Measurements from ENCODE around the gene LRRC70.
"Not testable (repeated sequence)": the region's sequence is repeated elsewhere in the genome, so short reads cannot be mapped to it uniquely, and the experiment has no call there.

Gene LRRC70

GRCh38 chr5:62564101-62564500 is 14.5 kb upstream of the LRRC70 start:
- peaks cover 29% of the 10 kb centered on the region for H3K36me3 ChIP-seq (ENCODE audit: low read depth)
- H3K4me1 ChIP-seq (ENCODE audit: insufficient read depth, poor library complexity, severe bottlenecking) = no peaks in the 10 kb centered on the region
- ATAC-seq (ENCODE audit: low read depth) (no peak), DNase-seq (ENCODE audit: low spot score) (no peak)
- no peaks in the 10 kb centered on the region for H3K27me3 ChIP-seq (ENCODE audit: insufficient read depth, poor library complexity, severe bottlenecking)
- H3K4me3 ChIP-seq (ENCODE audit: severe bottlenecking) = no peak overlapping the region
- H3K27ac ChIP-seq (ENCODE audit: poor library complexity, severe bottlenecking) = no peak overlapping the region
- H3K9me3 ChIP-seq (ENCODE audit: severe bottlenecking) = peaks cover 8% of the 10 kb centered on the region
- TF ChIP-seq CTCF (IDR thresholded peaks at IDR 0.05; ENCODE audit: poor library complexity, severe bottlenecking) = no peak

GRCh38 chr5:62565740-62566139 is 12.9 kb upstream of the LRRC70 start:
- H3K4me1 ChIP-seq (ENCODE audit: insufficient read depth, poor library complexity, severe bottlenecking); H3K27ac ChIP-seq (ENCODE audit: poor library complexity, severe bottlenecking); H3K9me3 ChIP-seq (ENCODE audit: severe bottlenecking); H3K4me3 ChIP-seq (ENCODE audit: severe bottlenecking); H3K27me3 ChIP-seq (ENCODE audit: insufficient read depth, poor library complexity, severe bottlenecking); DNase-seq (ENCODE audit: low spot score); ATAC-seq (ENCODE audit: low read depth): not testable (repeated sequence)
- H3K36me3 ChIP-seq (ENCODE audit: low read depth) = peaks cover 25% of the 10 kb centered on the region

- no peak for DNase-seq (ENCODE audit: low spot score)
- no peaks in the 10 kb centered on the region for H3K4me1 ChIP-seq (ENCODE audit: insufficient read depth, poor library complexity, severe bottlenecking)
- H3K9me3 ChIP-seq (ENCODE audit: severe bottlenecking) = peaks cover 8% of the 10 kb centered on the region
- H3K36me3 ChIP-seq (ENCODE audit: low read depth) = peaks cover 18% of the 10 kb centered on the region; the same call in 1 of the 2 replicates
- no peak overlapping the region for H3K4me3 ChIP-seq (ENCODE audit: severe bottlenecking)
- ATAC-seq (ENCODE audit: low read depth) = no peak
- no peak for TF ChIP-seq CTCF (IDR thresholded peaks at IDR 0.05; ENCODE audit: poor library complexity, severe bottlenecking)
- no peaks in the 10 kb centered on the region for H3K27me3 ChIP-seq (ENCODE audit: insufficient read depth, poor library complexity, severe bottlenecking)
- H3K27ac ChIP-seq (ENCODE audit: poor library complexity, severe bottlenecking) = no peak overlapping the region
Measured at GRCh38 chr5:62568143-62568542, 10.5 kb upstream of the LRRC70 start.

- no peak for TF ChIP-seq CTCF (IDR thresholded peaks at IDR 0.05; ENCODE audit: poor library complexity, severe bottlenecking)
- no peak for ATAC-seq (ENCODE audit: low read depth)
- Histone ChIP-seq H3K9me3 (ENCODE audit: severe bottlenecking) (peaks cover 8% of the 10 kb centered on the region), H3K27ac (ENCODE audit: poor library complexity, severe bottlenecking) (no peak overlapping the region), H3K4me3 (ENCODE audit: severe bottlenecking) (no peak overlapping the region), H3K36me3 (ENCODE audit: low read depth) (peaks cover 16% of the 10 kb centered on the region; the same call in 1 of the 2 replicates), H3K27me3 (ENCODE audit: insufficient read depth, poor library complexity, severe bottlenecking) (no peaks in the 10 kb centered on the region), H3K4me1 (ENCODE audit: insufficient read depth, poor library complexity, severe bottlenecking) (no peaks in the 10 kb centered on the region)
- no peak for DNase-seq (ENCODE audit: low spot score)
Measured at GRCh38 chr5:62568800-62569432, 9.7 kb upstream of the LRRC70 start.

GRCh38 chr5:62569470-62569869 is 9.1 kb upstream of the LRRC70 start:
- no peak overlapping the region for H3K27ac ChIP-seq (ENCODE audit: poor library complexity, severe bottlenecking)
- no peak for DNase-seq (ENCODE audit: low spot score)
- peaks cover 8% of the 10 kb centered on the region for H3K9me3 ChIP-seq (ENCODE audit: severe bottlenecking)
- no peaks in the 10 kb centered on the region for H3K4me1 ChIP-seq (ENCODE audit: insufficient read depth, poor library complexity, severe bottlenecking)
- ATAC-seq (ENCODE audit: low read depth) = no peak
- no peak overlapping the region for H3K4me3 ChIP-seq (ENCODE audit: severe bottlenecking)
- no peak for TF ChIP-seq CTCF (IDR thresholded peaks at IDR 0.05; ENCODE audit: poor library complexity, severe bottlenecking)
- H3K36me3 ChIP-seq (ENCODE audit: low read depth) = peaks cover 16% of the 10 kb centered on the region; the same call in 1 of the 2 replicates
- H3K27me3 ChIP-seq (ENCODE audit: insufficient read depth, poor library complexity, severe bottlenecking) = no peaks in the 10 kb centered on the region

Measured in RWPE2 (cell line).